ENCODE results near the gene KRT12.
A peak's percentile ranks its signal among the peaks of the same experiment; 100 is the strongest.
"Not testable (repeated sequence)": the region's sequence is repeated elsewhere in the genome, so short reads cannot be mapped to it uniquely, and the experiment has no call there.

Gene KRT12

GRCh38 chr17:40872416-40872815 lies 5.4 kb upstream of the KRT12 start:
- POLR2A ChIA-PET = no interaction called here
- H3K27ac ChIP-seq (ENCODE audit: insufficient read depth in 1 of 2, low read depth in 1 of 2, low read length in 2 of 2, poor library complexity in 1 of 2, severe bottlenecking in 2 of 2) = no peak overlapping the region
- H3K9me3 ChIP-seq (ENCODE audit: control extremely low read depth in 1 of 5, control insufficient read depth in 4 of 5, insufficient read depth in 2 of 5, low read depth in 1 of 5, low read length in 4 of 5) = no peaks in the 10 kb centered on the region
- no peak for DNase-seq
- peaks cover 0 to 4% (median 2%) of the 10 kb centered on the region in 5 experiments for H3K27me3 ChIP-seq (replicated peaks in 2 of 5; ENCODE audit: control insufficient read depth in 4 of 5, insufficient read depth in 5 of 5, low read length in 4 of 5)
- no peak overlapping the region for H3K4me3 ChIP-seq (ENCODE audit: control insufficient read depth in 1 of 7, extremely low read depth in 1 of 7, insufficient read depth in 4 of 7, low read depth in 2 of 7, low read length in 6 of 7)
- no peaks in the 10 kb centered on the region for H3K4me1 ChIP-seq (ENCODE audit: control extremely low read depth in 1 of 4, control insufficient read depth in 4 of 4, insufficient read depth in 4 of 4, low read length in 3 of 4)
- CTCF ChIA-PET = no interaction called here
- H3K36me3 ChIP-seq (ENCODE audit: control insufficient read depth in 4 of 4, insufficient read depth in 4 of 4, low read length in 3 of 4) = no peaks in the 10 kb centered on the region

GRCh38 chr17:40871316-40871715 lies 4.3 kb upstream of the KRT12 start:
- Histone ChIP-seq H3K27ac (ENCODE audit: insufficient read depth in 1 of 2, low read depth in 1 of 2, low read length in 2 of 2, poor library complexity in 1 of 2, severe bottlenecking in 2 of 2) (no peak overlapping the region), H3K36me3 (ENCODE audit: control insufficient read depth in 4 of 4, insufficient read depth in 4 of 4, low read length in 3 of 4) (no peaks in the 10 kb centered on the region), H3K9me3 (ENCODE audit: control extremely low read depth in 1 of 5, control insufficient read depth in 4 of 5, insufficient read depth in 2 of 5, low read depth in 1 of 5, low read length in 4 of 5) (no peaks in the 10 kb centered on the region), H3K4me1 (ENCODE audit: control extremely low read depth in 1 of 4, control insufficient read depth in 4 of 4, insufficient read depth in 4 of 4, low read length in 3 of 4) (no peaks in the 10 kb centered on the region), H3K4me3 (ENCODE audit: control insufficient read depth in 1 of 7, extremely low read depth in 1 of 7, insufficient read depth in 4 of 7, low read depth in 2 of 7, low read length in 6 of 7) (no peak overlapping the region), H3K27me3 (replicated peaks in 2 of 5; ENCODE audit: control insufficient read depth in 4 of 5, insufficient read depth in 5 of 5, low read length in 4 of 5) (peaks cover 0 to 8% (median 2%) of the 10 kb centered on the region in 5 experiments)
- POLR2A ChIA-PET = interaction anchor here (0.7 kb wide), 1 partner anchor 574 kb away, joined by 4 read pairs; no protein-coding TSS in a partner anchor
- 100% methylated on average over 4 of the region's 7 CpGs for WGBS (ENCODE audit: insufficient coverage)
- DNase-seq = no peak
- CTCF ChIA-PET = interaction anchor here (0.6 kb wide), 1 partner anchor 9 kb away, joined by 3 read pairs; no protein-coding TSS in a partner anchor

- H3K27ac ChIP-seq (ENCODE audit: insufficient read depth in 1 of 2, low read depth in 1 of 2, low read length in 2 of 2, poor library complexity in 1 of 2, severe bottlenecking in 2 of 2) = no peak overlapping the region
- WGBS (ENCODE audit: insufficient coverage) = 90% methylated on average over 4 of the region's 4 CpGs
- peaks cover 0 to 8% (median 2%) of the 10 kb centered on the region in 5 experiments for H3K27me3 ChIP-seq (replicated peaks in 2 of 5; ENCODE audit: control insufficient read depth in 4 of 5, insufficient read depth in 5 of 5, low read length in 4 of 5)
- no peaks in the 10 kb centered on the region for H3K4me1 ChIP-seq (ENCODE audit: control extremely low read depth in 1 of 4, control insufficient read depth in 4 of 4, insufficient read depth in 4 of 4, low read length in 3 of 4)
- no peak for DNase-seq
- POLR2A ChIA-PET = no interaction called here
- H3K4me3 ChIP-seq (ENCODE audit: control insufficient read depth in 1 of 7, extremely low read depth in 1 of 7, insufficient read depth in 4 of 7, low read depth in 2 of 7, low read length in 6 of 7) = no peak overlapping the region
- no peaks in the 10 kb centered on the region for H3K36me3 ChIP-seq (ENCODE audit: control insufficient read depth in 4 of 4, insufficient read depth in 4 of 4, low read length in 3 of 4)
- no peaks in the 10 kb centered on the region for H3K9me3 ChIP-seq (ENCODE audit: control extremely low read depth in 1 of 5, control insufficient read depth in 4 of 5, insufficient read depth in 2 of 5, low read depth in 1 of 5, low read length in 4 of 5)
- CTCF ChIA-PET = interaction anchor here (1.0 kb wide), 1 partner anchor 778 kb away, joined by 3 read pairs; no protein-coding TSS in a partner anchor
Observed at GRCh38 chr17:40870136-40870535, 3.1 kb upstream of the KRT12 start.

GRCh38 chr17:40864661-40865390 lies 2.2 kb downstream of the KRT12 start:
- Histone ChIP-seq H3K9me3 (ENCODE audit: control extremely low read depth in 1 of 5, control insufficient read depth in 4 of 5, insufficient read depth in 2 of 5, low read depth in 1 of 5, low read length in 4 of 5) (no peaks in the 10 kb centered on the region), H3K4me1 (ENCODE audit: control extremely low read depth in 1 of 4, control insufficient read depth in 4 of 4, insufficient read depth in 4 of 4, low read length in 3 of 4) (no peaks in the 10 kb centered on the region), H3K27ac (ENCODE audit: insufficient read depth in 1 of 2, low read depth in 1 of 2, low read length in 2 of 2, poor library complexity in 1 of 2, severe bottlenecking in 2 of 2) (no peak overlapping the region), H3K36me3 (ENCODE audit: control insufficient read depth in 4 of 4, insufficient read depth in 4 of 4, low read length in 3 of 4) (no peaks in the 10 kb centered on the region), H3K4me3 (ENCODE audit: control insufficient read depth in 1 of 7, extremely low read depth in 1 of 7, insufficient read depth in 4 of 7, low read depth in 2 of 7, low read length in 6 of 7) (no peak overlapping the region), H3K27me3 (replicated peaks in 2 of 5; ENCODE audit: control insufficient read depth in 4 of 5, insufficient read depth in 5 of 5, low read length in 4 of 5) (peaks cover 0 to 9% (median 7%) of the 10 kb centered on the region in 5 experiments)
- 94% methylated on average over 9 of the region's 14 CpGs for WGBS (ENCODE audit: insufficient coverage)
- DNase-seq = no peak
- ChIA-PET CTCF (interaction anchor here (0.7 kb wide), 1 partner anchor 85 kb away, joined by 3 read pairs; no protein-coding TSS in a partner anchor), POLR2A (no interaction called here)

GRCh38 chr17:40862985-40863733 lies 3.9 kb downstream of the KRT12 start:
- Histone ChIP-seq H3K9me3 (ENCODE audit: control extremely low read depth in 1 of 5, control insufficient read depth in 4 of 5, insufficient read depth in 2 of 5, low read depth in 1 of 5, low read length in 4 of 5) (no peaks in the 10 kb centered on the region), H3K4me3 (ENCODE audit: control insufficient read depth in 1 of 7, extremely low read depth in 1 of 7, insufficient read depth in 4 of 7, low read depth in 2 of 7, low read length in 6 of 7) (no peak overlapping the region), H3K4me1 (ENCODE audit: control extremely low read depth in 1 of 4, control insufficient read depth in 4 of 4, insufficient read depth in 4 of 4, low read length in 3 of 4) (no peaks in the 10 kb centered on the region), H3K27ac (ENCODE audit: insufficient read depth in 1 of 2, low read depth in 1 of 2, low read length in 2 of 2, poor library complexity in 1 of 2, severe bottlenecking in 2 of 2) (no peak overlapping the region), H3K27me3 (replicated peaks in 2 of 5; ENCODE audit: control insufficient read depth in 4 of 5, insufficient read depth in 5 of 5, low read length in 4 of 5) (peaks cover 0 to 9% (median 8%) of the 10 kb centered on the region in 5 experiments), H3K36me3 (ENCODE audit: control insufficient read depth in 4 of 4, insufficient read depth in 4 of 4, low read length in 3 of 4) (no peaks in the 10 kb centered on the region)
- CTCF ChIA-PET = interaction anchor here (0.7 to 1.4 kb wide), 2 partner anchors 785 to 802 kb away, joined by 3 to 4 read pairs; no protein-coding TSS in a partner anchor
- POLR2A ChIA-PET = no interaction called here
- DNase-seq = peak in 2 of 3 donors; percentile 25 to 39
- whole genome bisulfite sequencing (ENCODE audit: insufficient coverage) = 70% methylated on average over 34 of the region's 39 CpGs

GRCh38 chr17:40859536-40859935 lies 7.5 kb downstream of the KRT12 start:
- Histone ChIP-seq H3K27ac (ENCODE audit: insufficient read depth in 1 of 2, low read depth in 1 of 2, low read length in 2 of 2, poor library complexity in 1 of 2, severe bottlenecking in 2 of 2) (no peak overlapping the region), H3K4me3 (ENCODE audit: control insufficient read depth in 1 of 7, extremely low read depth in 1 of 7, insufficient read depth in 4 of 7, low read depth in 2 of 7, low read length in 6 of 7) (no peak overlapping the region), H3K36me3 (ENCODE audit: control insufficient read depth in 4 of 4, insufficient read depth in 4 of 4, low read length in 3 of 4) (no peaks in the 10 kb centered on the region), H3K27me3 (replicated peaks in 2 of 5; ENCODE audit: control insufficient read depth in 4 of 5, insufficient read depth in 5 of 5, low read length in 4 of 5) (peaks cover 3 to 9% (median 5%) of the 10 kb centered on the region in 5 experiments), H3K4me1 (ENCODE audit: control extremely low read depth in 1 of 4, control insufficient read depth in 4 of 4, insufficient read depth in 4 of 4, low read length in 3 of 4) (no peaks in the 10 kb centered on the region), H3K9me3 (ENCODE audit: control extremely low read depth in 1 of 5, control insufficient read depth in 4 of 5, insufficient read depth in 2 of 5, low read depth in 1 of 5, low read length in 4 of 5) (no peaks in the 10 kb centered on the region)
- WGBS (ENCODE audit: insufficient coverage) = 44% methylated on average over 2 of the region's 2 CpGs
- POLR2A ChIA-PET = no interaction called here
- no peak for DNase-seq
- CTCF ChIA-PET = interaction anchor here (1.2 to 1.7 kb wide), 4 partner anchors 690 to 808 kb away, joined by 5 to 9 read pairs (median 6); no protein-coding TSS in a partner anchor

GRCh38 chr17:40858667-40859066 lies 8.4 kb downstream of the KRT12 start:
- POLR2A ChIA-PET; H3K4me1 ChIP-seq (ENCODE audit: control extremely low read depth in 1 of 4, control insufficient read depth in 4 of 4, insufficient read depth in 4 of 4, low read length in 3 of 4); DNase-seq; H3K36me3 ChIP-seq (ENCODE audit: control insufficient read depth in 4 of 4, insufficient read depth in 4 of 4, low read length in 3 of 4); H3K27me3 ChIP-seq (replicated peaks in 2 of 5; ENCODE audit: control insufficient read depth in 4 of 5, insufficient read depth in 5 of 5, low read length in 4 of 5); H3K9me3 ChIP-seq (ENCODE audit: control extremely low read depth in 1 of 5, control insufficient read depth in 4 of 5, insufficient read depth in 2 of 5, low read depth in 1 of 5, low read length in 4 of 5); H3K4me3 ChIP-seq (ENCODE audit: control insufficient read depth in 1 of 7, extremely low read depth in 1 of 7, insufficient read depth in 4 of 7, low read depth in 2 of 7, low read length in 6 of 7); H3K27ac ChIP-seq (ENCODE audit: insufficient read depth in 1 of 2, low read depth in 1 of 2, low read length in 2 of 2, poor library complexity in 1 of 2, severe bottlenecking in 2 of 2): not testable (repeated sequence)
- CTCF ChIA-PET = interaction anchor here (1.3 to 4.9 kb wide), 3 partner anchors 690 to 809 kb away, joined by 5 to 22 read pairs (median 7); no protein-coding TSS in a partner anchor
- no CpG with 5 or more reads among the region's 2 CpGs for WGBS (ENCODE audit: insufficient coverage)
